ENCODE data around the gene ATG9B.

The ATG9B gene

GRCh38 chr7:150971242-150972022 lies 52.9 kb downstream of the ATG9B start:
- Mint-ChIP-seq H3K27me3 (ENCODE audit: low read depth) (peaks cover 24% of the 10 kb centered on the region), H3K9me3 (no peaks in the 10 kb centered on the region), H3K4me3 (no peak overlapping the region), H3K4me1 (ENCODE audit: low read depth) (peaks cover 17% of the 10 kb centered on the region), H3K36me3 (ENCODE audit: low read depth) (peaks cover 2% of the 10 kb centered on the region), H3K27ac (no peak overlapping the region)

DNA sequence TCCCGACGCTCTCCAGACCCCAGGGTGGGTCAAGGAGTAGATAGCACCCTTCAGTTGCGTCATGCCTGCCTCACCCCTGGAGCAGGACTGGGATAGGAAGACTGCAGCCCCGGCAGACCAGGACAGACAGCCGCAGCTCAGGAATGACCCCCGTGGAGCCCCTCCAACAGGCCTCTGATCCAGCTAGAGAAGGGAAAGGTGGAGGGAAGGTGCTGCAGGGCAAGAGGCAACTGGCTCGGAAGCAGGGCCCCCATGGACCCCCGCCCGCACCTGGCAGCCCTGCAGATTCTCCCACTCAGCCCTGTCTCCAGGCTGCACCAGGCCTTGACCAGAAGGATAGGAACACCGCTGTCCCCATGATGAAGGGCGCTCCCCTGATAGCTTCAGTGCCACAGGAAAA lies 53.9 kb downstream of the ATG9B start:
- Mint-ChIP-seq H3K27ac (no peak overlapping the region), H3K27me3 (ENCODE audit: low read depth) (peaks cover 15% of the 10 kb centered on the region), H3K4me3 (no peak overlapping the region), H3K9me3 (no peaks in the 10 kb centered on the region), H3K4me1 (ENCODE audit: low read depth) (peaks cover 12% of the 10 kb centered on the region), H3K36me3 (ENCODE audit: low read depth) (peaks cover under 1% of the 10 kb centered on the region)

DNA sequence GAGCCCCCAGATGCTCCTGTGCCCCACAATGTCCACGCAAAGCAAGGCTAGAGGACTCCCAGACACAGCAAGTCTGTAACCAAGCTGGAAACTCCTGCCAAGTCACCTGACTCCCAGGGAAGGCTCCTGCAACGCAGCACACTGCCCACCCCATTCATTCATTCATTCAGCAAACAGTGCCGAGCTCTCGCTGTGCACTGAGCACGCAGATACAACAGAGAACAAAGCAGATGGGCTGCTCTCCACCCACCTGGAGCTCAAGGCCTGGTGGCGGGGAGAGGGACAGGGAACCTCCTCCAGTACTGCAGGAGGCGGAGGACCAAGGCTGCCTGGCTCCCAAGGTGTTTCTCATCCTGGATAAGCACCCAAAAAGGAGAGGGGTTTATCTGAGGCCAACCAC lies 54.8 kb downstream of the ATG9B start:
- Mint-ChIP-seq H3K36me3 (ENCODE audit: low read depth) (no peaks in the 10 kb centered on the region), H3K9me3 (no peaks in the 10 kb centered on the region), H3K27ac (no peak overlapping the region), H3K27me3 (ENCODE audit: low read depth) (peaks cover 13% of the 10 kb centered on the region), H3K4me1 (ENCODE audit: low read depth) (peaks cover 8% of the 10 kb centered on the region), H3K4me3 (no peak overlapping the region)

- H3K4me1 Mint-ChIP-seq (ENCODE audit: low read depth) = peaks cover 5% of the 10 kb centered on the region
- H3K4me3 Mint-ChIP-seq = no peak overlapping the region
- peaks cover 13% of the 10 kb centered on the region for H3K27me3 Mint-ChIP-seq (ENCODE audit: low read depth)
- H3K27ac Mint-ChIP-seq = no peak overlapping the region
- H3K9me3 Mint-ChIP-seq = no peaks in the 10 kb centered on the region
- H3K36me3 Mint-ChIP-seq (ENCODE audit: low read depth) = no peaks in the 10 kb centered on the region
Measured at GRCh38 chr7:150968734-150969372, 55.4 kb downstream of the ATG9B start.

- no peak overlapping the region for H3K4me3 Mint-ChIP-seq
- no peaks in the 10 kb centered on the region for H3K36me3 Mint-ChIP-seq (ENCODE audit: low read depth)
- H3K27ac Mint-ChIP-seq = no peak overlapping the region
- H3K27me3 Mint-ChIP-seq (ENCODE audit: low read depth) = peaks cover 13% of the 10 kb centered on the region
- no peaks in the 10 kb centered on the region for H3K9me3 Mint-ChIP-seq
- H3K4me1 Mint-ChIP-seq (ENCODE audit: low read depth) = peaks cover 3% of the 10 kb centered on the region
Measured at GRCh38 chr7:150968056-150968733, 56.1 kb downstream of the ATG9B start.

GRCh38 chr7:150967349-150967748 lies 56.9 kb downstream of the ATG9B start:
- H3K9me3 Mint-ChIP-seq = no peaks in the 10 kb centered on the region
- H3K36me3 Mint-ChIP-seq (ENCODE audit: low read depth) = no peaks in the 10 kb centered on the region
- no peak overlapping the region for H3K27ac Mint-ChIP-seq
- no peak overlapping the region for H3K4me3 Mint-ChIP-seq
- peaks cover 2% of the 10 kb centered on the region for H3K4me1 Mint-ChIP-seq (ENCODE audit: low read depth)
- peaks cover 17% of the 10 kb centered on the region for H3K27me3 Mint-ChIP-seq (ENCODE audit: low read depth)

GRCh38 chr7:150966002-150966401 lies 58.3 kb downstream of the ATG9B start:
- H3K27me3 Mint-ChIP-seq (ENCODE audit: low read depth) = peaks cover 14% of the 10 kb centered on the region
- peaks cover 2% of the 10 kb centered on the region for H3K4me1 Mint-ChIP-seq (ENCODE audit: low read depth)
- H3K4me3 Mint-ChIP-seq = no peak overlapping the region
- H3K27ac Mint-ChIP-seq = no peak overlapping the region
- H3K36me3 Mint-ChIP-seq (ENCODE audit: low read depth) = no peaks in the 10 kb centered on the region
- H3K9me3 Mint-ChIP-seq = no peaks in the 10 kb centered on the region

GRCh38 chr7:150965273-150965830 lies 58.9 kb downstream of the ATG9B start:
- H3K4me1 Mint-ChIP-seq (ENCODE audit: low read depth) = peaks cover 2% of the 10 kb centered on the region
- H3K27ac Mint-ChIP-seq = no peak overlapping the region
- H3K27me3 Mint-ChIP-seq (ENCODE audit: low read depth) = peaks cover 17% of the 10 kb centered on the region
- no peaks in the 10 kb centered on the region for H3K36me3 Mint-ChIP-seq (ENCODE audit: low read depth)
- H3K4me3 Mint-ChIP-seq = no peak overlapping the region
- no peaks in the 10 kb centered on the region for H3K9me3 Mint-ChIP-seq

Data from T-helper 1 cell treated with Interleukin-12 subunit alpha and Interleukin-12 subunit beta and Interleukin-4 antibody, amounts not matched to agents 30 μg/mL and 1 μg/mL, for 36 hours (primary cell).